Activated CD8-positive, alpha-beta memory T cell treated with anti-CD3 and anti-CD28 coated beads, Interleukin-2, amount 50 U/mL, for 1 hour (primary cell): ENCODE results near the gene TRAF2.
A peak's percentile ranks its signal among the peaks of the same experiment; 100 is the strongest.

Experiments
- DNase-seq: peaks from one replicate; pipeline ENCODE4 v3.0.0-alpha.2; 2020; ENCODE audit errors: extremely low read depth

The TRAF2 gene

GRCh38 chr9:136949817-136950655 is 63.7 kb downstream of the TRAF2 start:
- DNase-seq, result peak; percentile 87

GRCh38 chr9:136950656-136951276 is 64.5 kb downstream of the TRAF2 start:
- no peak for DNase-seq

GRCh38 chr9:136951541-136952320 is 65.4 kb downstream of the TRAF2 start, which contains the start of gene LCN12:
Gene LCN12 (plus strand): TSS chr9:136952273. CDS start chr9:136952328, 55 bp downstream.
- DNase-seq, result no peak

GRCh38 chr9:136952321-136952850 is 66.1 kb downstream of the TRAF2 start:
- no peak for DNase-seq

- DNase-seq, result no peak
Measured at GRCh38 chr9:136952876-136953770, 66.8 kb downstream of the TRAF2 start.

- DNase-seq, result no peak
Measured at GRCh38 chr9:136953771-136954269, 67.5 kb downstream of the TRAF2 start.

- no peak for DNase-seq
Measured at GRCh38 chr9:136954270-136955083, 68.2 kb downstream of the TRAF2 start.

GRCh38 chr9:136955202-136955942 is 69.1 kb downstream of the TRAF2 start:
- no peak for DNase-seq

GRCh38 chr9:136955943-136956335 is 69.6 kb downstream of the TRAF2 start:
- no peak for DNase-seq

GRCh38 chr9:136956604-136957003 is 70.3 kb downstream of the TRAF2 start:
- DNase-seq, result no peak

GRCh38 chr9:136957461-136957860 is 71.1 kb downstream of the TRAF2 start:
- no peak for DNase-seq

- no peak for DNase-seq
Measured at GRCh38 chr9:136957901-136958300, 71.6 kb downstream of the TRAF2 start.

GRCh38 chr9:136958473-136958872 is 72.2 kb downstream of the TRAF2 start:
- no peak for DNase-seq

- DNase-seq, result no peak
Measured at GRCh38 chr9:136958898-136959850, 72.9 kb downstream of the TRAF2 start.

- DNase-seq, result peak; percentile 20
Measured at GRCh38 chr9:136960212-136960937, 74.1 kb downstream of the TRAF2 start.

- DNase-seq, result no peak
Measured at GRCh38 chr9:136960938-136961275, 74.6 kb downstream of the TRAF2 start.

- DNase-seq, result no peak
Measured at GRCh38 chr9:136961279-136962065, 75.2 kb downstream of the TRAF2 start.
